ENCODE measurements around the gene HIPK2. TPM values are rescaled to one million over a fixed set of nuclear protein-coding genes. Genes with fewer than 3 reads are reported as not detected.

Gene HIPK2
- total and polyA plus RNA-seq, 2 of the 4 experiments (the other 2 are of a cell fraction), result 22.0 to 27.1 TPM

DNA sequence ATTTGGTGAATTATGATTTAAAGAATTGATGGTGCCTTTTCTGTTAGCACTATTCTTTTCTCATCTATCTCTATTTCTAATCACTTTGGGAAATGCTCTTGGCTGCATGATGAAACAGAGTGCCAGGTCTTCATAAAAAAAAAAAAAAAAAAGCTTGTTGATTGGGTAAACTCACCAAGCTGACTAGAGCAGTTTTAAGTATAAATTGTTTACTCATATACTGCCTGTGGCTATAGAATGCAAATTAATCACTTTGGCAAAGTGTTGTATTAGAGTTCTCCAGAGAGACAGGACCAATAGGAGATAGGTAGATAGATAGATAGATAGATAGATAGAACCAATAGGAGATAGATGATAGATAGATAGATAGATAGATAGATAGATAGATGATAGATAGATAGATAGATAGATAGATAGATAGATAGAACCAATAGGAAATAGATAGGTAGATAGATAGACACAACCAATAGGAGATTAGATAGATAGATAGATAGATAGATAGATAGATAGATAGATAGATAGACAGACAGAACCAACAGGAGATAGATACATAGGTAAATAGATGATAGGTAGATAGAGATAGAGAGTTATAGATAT, 31.1 kb upstream of the HIPK2 start:
- 0 out of 2 replicates have a peak, but pooled peaks cover 6% of the 10 kb centered on the region for H3K9me1 ChIP-seq (ENCODE audit: insufficient read depth, low read length)
- no peak overlapping the region for H3K23ac ChIP-seq (ENCODE audit: low read depth, low read length)
- no peak for TF ChIP-seq RFX5 (IDR thresholded peaks at IDR 0.05; ENCODE audit: low read depth, low read length)
- TF ChIP-seq, protein P1, sequence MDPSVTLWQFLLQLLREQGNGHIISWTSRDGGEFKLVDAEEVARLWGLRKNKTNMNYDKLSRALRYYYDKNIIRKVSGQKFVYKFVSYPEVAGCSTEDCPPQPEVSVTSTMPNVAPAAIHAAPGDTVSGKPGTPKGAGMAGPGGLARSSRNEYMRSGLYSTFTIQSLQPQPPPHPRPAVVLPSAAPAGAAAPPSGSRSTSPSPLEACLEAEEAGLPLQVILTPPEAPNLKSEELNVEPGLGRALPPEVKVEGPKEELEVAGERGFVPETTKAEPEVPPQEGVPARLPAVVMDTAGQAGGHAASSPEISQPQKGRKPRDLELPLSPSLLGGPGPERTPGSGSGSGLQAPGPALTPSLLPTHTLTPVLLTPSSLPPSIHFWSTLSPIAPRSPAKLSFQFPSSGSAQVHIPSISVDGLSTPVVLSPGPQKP (IDR thresholded peaks at IDR 0.05; ENCODE audit: borderline replicate concordance, low read depth, low read length), result no peak
- no peak for TF ChIP-seq RCOR1 (IDR thresholded peaks at IDR 0.05; ENCODE audit: insufficient replicate concordance, low read length)
- TF ChIP-seq SMC3 (IDR thresholded peaks at IDR 0.05; ENCODE audit: low read depth, low read length), result no peak
- TF ChIP-seq, protein P2, sequence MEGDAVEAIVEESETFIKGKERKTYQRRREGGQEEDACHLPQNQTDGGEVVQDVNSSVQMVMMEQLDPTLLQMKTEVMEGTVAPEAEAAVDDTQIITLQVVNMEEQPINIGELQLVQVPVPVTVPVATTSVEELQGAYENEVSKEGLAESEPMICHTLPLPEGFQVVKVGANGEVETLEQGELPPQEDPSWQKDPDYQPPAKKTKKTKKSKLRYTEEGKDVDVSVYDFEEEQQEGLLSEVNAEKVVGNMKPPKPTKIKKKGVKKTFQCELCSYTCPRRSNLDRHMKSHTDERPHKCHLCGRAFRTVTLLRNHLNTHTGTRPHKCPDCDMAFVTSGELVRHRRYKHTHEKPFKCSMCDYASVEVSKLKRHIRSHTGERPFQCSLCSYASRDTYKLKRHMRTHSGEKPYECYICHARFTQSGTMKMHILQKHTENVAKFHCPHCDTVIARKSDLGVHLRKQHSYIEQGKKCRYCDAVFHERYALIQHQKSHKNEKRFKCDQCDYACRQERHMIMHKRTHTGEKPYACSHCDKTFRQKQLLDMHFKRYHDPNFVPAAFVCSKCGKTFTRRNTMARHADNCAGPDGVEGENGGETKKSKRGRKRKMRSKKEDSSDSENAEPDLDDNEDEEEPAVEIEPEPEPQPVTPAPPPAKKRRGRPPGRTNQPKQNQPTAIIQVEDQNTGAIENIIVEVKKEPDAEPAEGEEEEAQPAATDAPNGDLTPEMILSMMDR (conservative IDR thresholded peaks at IDR 0.05; ENCODE audit: low read depth, low read length), result no peak
- TF ChIP-seq NFE2L2 (IDR thresholded peaks at IDR 0.05; ENCODE audit: low read depth, low read length), result no peak
- TF ChIP-seq, protein P3, sequence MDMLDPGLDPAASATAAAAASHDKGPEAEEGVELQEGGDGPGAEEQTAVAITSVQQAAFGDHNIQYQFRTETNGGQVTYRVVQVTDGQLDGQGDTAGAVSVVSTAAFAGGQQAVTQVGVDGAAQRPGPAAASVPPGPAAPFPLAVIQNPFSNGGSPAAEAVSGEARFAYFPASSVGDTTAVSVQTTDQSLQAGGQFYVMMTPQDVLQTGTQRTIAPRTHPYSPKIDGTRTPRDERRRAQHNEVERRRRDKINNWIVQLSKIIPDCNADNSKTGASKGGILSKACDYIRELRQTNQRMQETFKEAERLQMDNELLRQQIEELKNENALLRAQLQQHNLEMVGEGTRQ (IDR thresholded peaks at IDR 0.05; ENCODE audit: low read depth, low read length), result no peak
- TF ChIP-seq MAFK (IDR thresholded peaks at IDR 0.05; ENCODE audit: low read depth, low read length), result no peak
- no peak for TF ChIP-seq MXI1 (IDR thresholded peaks at IDR 0.05; ENCODE audit: borderline replicate concordance, low read depth, low read length)
- TF ChIP-seq RAD21 (IDR thresholded peaks at IDR 0.05; ENCODE audit: low read length), result no peak
- no peak for TF ChIP-seq CHD1 (IDR thresholded peaks at IDR 0.05; ENCODE audit: low read depth, low read length)
- TF ChIP-seq FOS (IDR thresholded peaks at IDR 0.05; ENCODE audit: low read depth, low read length), result no peak
- TF ChIP-seq MAZ (IDR thresholded peaks at IDR 0.05; ENCODE audit: borderline replicate concordance, low read depth, low read length), result no peak
- no peak for TF ChIP-seq CEBPB (IDR thresholded peaks at IDR 0.05; ENCODE audit: low read depth, low read length)
- TF ChIP-seq BHLHE40 (IDR thresholded peaks at IDR 0.05; ENCODE audit: low read depth, low read length), result no peak
- no peak for TF ChIP-seq POLR2A (IDR thresholded peaks at IDR 0.05; ENCODE audit: low read depth, low read length)
- no peak overlapping the region for H2BK120ac ChIP-seq (ENCODE audit: low read depth, low read length)
- H2BK20ac ChIP-seq (ENCODE audit: low read depth, low read length), result no peak overlapping the region
- H3K27ac ChIP-seq (ENCODE audit: insufficient read depth, low read length), result no peak overlapping the region
- no peak overlapping the region for H2AK9ac ChIP-seq (replicated peaks; ENCODE audit: low read depth, low read length, poor library complexity)
- peaks cover 9% of the 10 kb centered on the region for H3K4me1 ChIP-seq (ENCODE audit: control insufficient read depth, insufficient read depth, low read length)
- H4K20me1 ChIP-seq (ENCODE audit: insufficient read depth, low read length), result no peaks in the 10 kb centered on the region
- DNase-seq (no peak), ATAC-seq (ENCODE audit: low read depth) (no peak)
- dilution Hi-C loops (cut with HindIII; ENCODE audit: low sequenced_read_pairs, unreplicated experiment) (no loop called here), in situ Hi-C loops (cut with MboI; ENCODE audit: low sequenced_read_pairs) (no loop called here), intact Hi-C loops (cut with micrococcal nuclease) (no loop called here)
- no peak overlapping the region for H4K91ac ChIP-seq (ENCODE audit: insufficient read depth, low read depth, low read length)
- H4K8ac ChIP-seq (ENCODE audit: low read depth in 2 of 2, low read length in 2 of 2), result no peak overlapping the region
- ChIA-PET POLR2A (ENCODE audit: unreplicated experiment) (no interaction called here), CTCF (interaction anchor here (1.1 to 1.6 kb wide), 2 partner anchors 11 to 15 kb away, joined by 3 to 6 read pairs; no protein-coding TSS in a partner anchor)
- no peaks in the 10 kb centered on the region for H3K27me3 ChIP-seq (ENCODE audit: control insufficient read depth, insufficient read depth, low read length)
- H3K56ac ChIP-seq (ENCODE audit: extremely low read depth, insufficient read depth, low read length), result no peak overlapping the region
- no peak overlapping the region for H3K4me3 ChIP-seq (ENCODE audit: insufficient read depth, low read depth, low read length)
- no peak overlapping the region for H3K14ac ChIP-seq (replicated peaks; ENCODE audit: low read depth, low read length)
- no peaks in the 10 kb centered on the region for H3K9me3 ChIP-seq (ENCODE audit: control insufficient read depth, insufficient read depth, low read length)
- no peak overlapping the region for H3K9ac ChIP-seq (ENCODE audit: low read depth, low read length)
- no peaks in the 10 kb centered on the region for H3K79me1 ChIP-seq (ENCODE audit: low read depth in 1 of 2, low read length in 2 of 2)
- H3K4ac ChIP-seq (ENCODE audit: low read depth, low read length), result no peak overlapping the region
- 0 out of 2 replicates have a peak, but pooled peaks cover 2% of the 10 kb centered on the region for H3K36me3 ChIP-seq (ENCODE audit: control insufficient read depth, insufficient read depth, low read length)
- H2AFZ ChIP-seq (replicated peaks; ENCODE audit: low read length, poor library complexity), result no peak overlapping the region
- no peak overlapping the region for H4K5ac ChIP-seq (ENCODE audit: low read depth, low read length)
- H3K18ac ChIP-seq (ENCODE audit: low read depth, low read length), result no peak overlapping the region
- H2AK5ac ChIP-seq (ENCODE audit: low read depth, low read length), result no peak overlapping the region
- no peak overlapping the region for H3K4me2 ChIP-seq (ENCODE audit: low read depth, low read length)
- no TSS peak for BruUV-seq (replicated peaks)
- H2BK5ac ChIP-seq (ENCODE audit: low read depth, low read length, poor library complexity, severe bottlenecking), result no peak overlapping the region
- no peak overlapping the region for H2BK15ac ChIP-seq (ENCODE audit: low read depth, low read length)

Data from IMR-90 (cell line).